Body of pancreas (tissue), 4 donors: ENCODE data around the gene GCG.

ENCODE experiments used
- POLR2A ChIP-seq, 3 donors: fragments of 450-650 bp; IDR thresholded peaks; one replicate each; pipeline ENCODE4 v1.6.1; 2016; ENCODE audit warnings: antibody characterized with exemption in 3 of 3, mild to moderate bottlenecking in 2 of 3
- TF ChIP-seq, protein P1 (sequence below), 7 experiments: fragments of 450-650 bp in 4 of 7; fragments of 200-600 bp in 3 of 7; sonication (generic) in 3 of 7; IDR thresholded peaks; one replicate each; pipeline ENCODE4 v1.5.1; 2016 to 2019; ENCODE audit warnings: antibody characterized with exemption in 7 of 7

DNA sequence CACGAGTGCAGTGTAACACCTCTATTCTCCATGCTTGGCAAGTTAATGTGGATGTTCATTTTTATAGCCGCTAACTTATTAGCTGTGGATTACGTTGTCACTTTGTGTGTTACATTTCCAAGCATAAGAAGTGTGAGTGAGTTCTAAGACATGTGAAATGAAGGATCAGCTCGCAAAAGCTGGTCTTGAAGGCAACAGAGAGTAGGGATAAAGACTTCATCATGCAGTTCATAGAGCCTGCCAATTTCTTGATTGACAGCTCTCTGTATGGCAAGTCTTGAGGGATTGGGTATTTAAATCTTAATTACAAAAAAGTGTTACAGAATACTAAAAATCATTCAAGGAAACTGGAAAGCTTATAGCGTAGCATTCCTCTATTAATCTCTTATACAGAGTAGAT, 52.2 kb downstream of the GCG start:
- TF ChIP-seq, protein P1, sequence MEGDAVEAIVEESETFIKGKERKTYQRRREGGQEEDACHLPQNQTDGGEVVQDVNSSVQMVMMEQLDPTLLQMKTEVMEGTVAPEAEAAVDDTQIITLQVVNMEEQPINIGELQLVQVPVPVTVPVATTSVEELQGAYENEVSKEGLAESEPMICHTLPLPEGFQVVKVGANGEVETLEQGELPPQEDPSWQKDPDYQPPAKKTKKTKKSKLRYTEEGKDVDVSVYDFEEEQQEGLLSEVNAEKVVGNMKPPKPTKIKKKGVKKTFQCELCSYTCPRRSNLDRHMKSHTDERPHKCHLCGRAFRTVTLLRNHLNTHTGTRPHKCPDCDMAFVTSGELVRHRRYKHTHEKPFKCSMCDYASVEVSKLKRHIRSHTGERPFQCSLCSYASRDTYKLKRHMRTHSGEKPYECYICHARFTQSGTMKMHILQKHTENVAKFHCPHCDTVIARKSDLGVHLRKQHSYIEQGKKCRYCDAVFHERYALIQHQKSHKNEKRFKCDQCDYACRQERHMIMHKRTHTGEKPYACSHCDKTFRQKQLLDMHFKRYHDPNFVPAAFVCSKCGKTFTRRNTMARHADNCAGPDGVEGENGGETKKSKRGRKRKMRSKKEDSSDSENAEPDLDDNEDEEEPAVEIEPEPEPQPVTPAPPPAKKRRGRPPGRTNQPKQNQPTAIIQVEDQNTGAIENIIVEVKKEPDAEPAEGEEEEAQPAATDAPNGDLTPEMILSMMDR (IDR thresholded peaks at IDR 0.05) = no peak
- no peak for TF ChIP-seq POLR2A (IDR thresholded peaks at IDR 0.05)
